CD4-positive, alpha-beta T cell (primary cell): Measurements from ENCODE around the gene CALN1. TPM values are rescaled to one million over a fixed set of nuclear protein-coding genes. Genes with fewer than 3 reads are reported as not detected.
A peak's percentile ranks its signal among the peaks of the same experiment; 100 is the strongest.

Experiments used
- ATAC-seq: fragments of 200-7000 bp; cut with Tn5 transposase; one replicate; pipeline ENCODE4 v1.10.0; 2022; ENCODE audit warnings: mild to moderate bottlenecking; ENCODE audit not compliant: poor library complexity
- CTCF ChIA-PET: fragments of 350-600 bp; sonication (Branson Sonifier 250); formaldehyde crosslinking; loops from one replicate; lab custom pipeline; 2021; ENCODE audit warnings: antibody characterized with exemption, inconsistent platforms; lab: Charles Lee
- POLR2A ChIA-PET: fragments of 350-600 bp; sonication (Branson Sonifier 250); formaldehyde crosslinking; loops from one replicate; lab custom pipeline; 2021; ENCODE audit warnings: antibody characterized with exemption, inconsistent platforms; lab: Charles Lee
- DNase-seq, 14 experiments: peaks; one replicate each; pipeline ENCODE4 v3.0.0-alpha.2; 2013 to 2020; ENCODE audit warnings: mixed read lengths in 2 of 14
- H3K27ac ChIP-seq, 2 donors: one replicate each; pipeline versions ENCODE4 v1.5.1 to v1.7.0; 2013; ENCODE audit warnings: low read length in 2 of 2, low read depth in 1 of 2, mild to moderate bottlenecking in 1 of 2
- H3K27me3 ChIP-seq, 2 experiments: 1 replicate in 1 of 2; 2 replicates in 1 of 2; pipeline versions ENCODE4 v1.6.1 to v1.7.0; 2013; ENCODE audit warnings: low read length in 2 of 2, control low read depth in 1 of 2, mild to moderate bottlenecking in 1 of 2, moderate library complexity in 1 of 2; ENCODE audit not compliant: insufficient read depth in 2 of 2, control insufficient read depth in 1 of 2
- H3K36me3 ChIP-seq: one replicate; pipeline ENCODE4 v1.6.1; 2013; ENCODE audit warnings: low read length, control low read depth; ENCODE audit not compliant: insufficient read depth
- H3K4me1 ChIP-seq: one replicate; pipeline ENCODE4 v1.6.1; 2013; ENCODE audit warnings: low read length, control low read depth; ENCODE audit not compliant: insufficient read depth
- H3K4me3 ChIP-seq: one replicate; pipeline ENCODE4 v1.5.1; 2013; ENCODE audit warnings: mild to moderate bottlenecking, low read length, moderate library complexity
- H3K9me3 ChIP-seq, 2 experiments: 1 replicate in 1 of 2; 2 replicates in 1 of 2; pipeline versions ENCODE4 v1.6.1 to v1.7.0; 2013; ENCODE audit warnings: low read length in 2 of 2, mild to moderate bottlenecking in 2 of 2, control low read depth in 1 of 2, moderate library complexity in 1 of 2; ENCODE audit not compliant: control insufficient read depth in 1 of 2, insufficient read depth in 1 of 2
- H3K27ac Mint-ChIP-seq: one replicate; pipeline ENCODE4 v1.8.0; 2020; ENCODE audit warnings: mixed read lengths
- H3K27me3 Mint-ChIP-seq: one replicate; pipeline ENCODE4 v1.8.0; 2021; ENCODE audit warnings: mixed read lengths
- H3K36me3 Mint-ChIP-seq: one replicate; pipeline ENCODE4 v1.8.0; 2021; ENCODE audit warnings: low read depth, mixed read lengths
- H3K4me1 Mint-ChIP-seq: one replicate; pipeline ENCODE4 v1.8.0; 2021; ENCODE audit warnings: low read depth, mixed read lengths
- H3K4me3 Mint-ChIP-seq: one replicate; pipeline ENCODE4 v1.8.0; 2020; ENCODE audit warnings: mild to moderate bottlenecking, mixed read lengths
- H3K9me3 Mint-ChIP-seq: one replicate; pipeline ENCODE4 v1.8.0; 2020; ENCODE audit warnings: mixed read lengths
- intact Hi-C, 2 experiments: fragments of 100-400 bp; cut with DNase I in 1 of 2; cut with micrococcal nuclease in 1 of 2; formaldehyde crosslinking; loops; one replicate each; pipeline versions ENCODE4 v1.15.1 to v1.9.0; 2023 to 2025; cut with DNase I, micrococcal nuclease
- total RNA-seq, 174 experiments: library from RNA in 2 of 174; stranded (reverse) in 2 of 174; gene quantifications; one replicate each; pipeline ENCODE4 v1.2.3 and lab custom pipeline; 2021 to 2026
- TF ChIP-seq, protein P1 (sequence below): fragments of 200-600 bp; IDR thresholded peaks from one replicate; pipeline ENCODE4 v1.8.0; 2022; ENCODE audit warnings: antibody characterized with exemption, mild to moderate bottlenecking

CALN1 gene
- total RNA-seq, 2 experiments from 2014 or later, result 0.06 TPM; not detected in 1

- intact Hi-C loops, result no loop called here
- peaks cover 14% of the 10 kb centered on the region for H3K9me3 Mint-ChIP-seq
- no peak for ATAC-seq
- H3K27me3 ChIP-seq, result no peaks in the 10 kb centered on the region
- H3K36me3 ChIP-seq, result no peaks in the 10 kb centered on the region
- no peak overlapping the region for H3K4me3 ChIP-seq
- H3K9me3 ChIP-seq, result peaks cover 0 to 4% of the 10 kb centered on the region in 2 experiments
- no peaks in the 10 kb centered on the region for H3K27me3 Mint-ChIP-seq
- H3K36me3 Mint-ChIP-seq, result no peaks in the 10 kb centered on the region
- no peak overlapping the region for H3K4me3 Mint-ChIP-seq
- POLR2A ChIA-PET, result no interaction called here
- DNase-seq, result peak in 2 of 14 experiments; percentile 2 to 4
- no peak overlapping the region for H3K27ac Mint-ChIP-seq
- CTCF ChIA-PET, result no interaction called here
- H3K27ac ChIP-seq, result no peak overlapping the region
- no peaks in the 10 kb centered on the region for H3K4me1 ChIP-seq
- TF ChIP-seq, protein P1, sequence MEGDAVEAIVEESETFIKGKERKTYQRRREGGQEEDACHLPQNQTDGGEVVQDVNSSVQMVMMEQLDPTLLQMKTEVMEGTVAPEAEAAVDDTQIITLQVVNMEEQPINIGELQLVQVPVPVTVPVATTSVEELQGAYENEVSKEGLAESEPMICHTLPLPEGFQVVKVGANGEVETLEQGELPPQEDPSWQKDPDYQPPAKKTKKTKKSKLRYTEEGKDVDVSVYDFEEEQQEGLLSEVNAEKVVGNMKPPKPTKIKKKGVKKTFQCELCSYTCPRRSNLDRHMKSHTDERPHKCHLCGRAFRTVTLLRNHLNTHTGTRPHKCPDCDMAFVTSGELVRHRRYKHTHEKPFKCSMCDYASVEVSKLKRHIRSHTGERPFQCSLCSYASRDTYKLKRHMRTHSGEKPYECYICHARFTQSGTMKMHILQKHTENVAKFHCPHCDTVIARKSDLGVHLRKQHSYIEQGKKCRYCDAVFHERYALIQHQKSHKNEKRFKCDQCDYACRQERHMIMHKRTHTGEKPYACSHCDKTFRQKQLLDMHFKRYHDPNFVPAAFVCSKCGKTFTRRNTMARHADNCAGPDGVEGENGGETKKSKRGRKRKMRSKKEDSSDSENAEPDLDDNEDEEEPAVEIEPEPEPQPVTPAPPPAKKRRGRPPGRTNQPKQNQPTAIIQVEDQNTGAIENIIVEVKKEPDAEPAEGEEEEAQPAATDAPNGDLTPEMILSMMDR, result no peak
- no peaks in the 10 kb centered on the region for H3K4me1 Mint-ChIP-seq
Measured at GRCh38 chr7:72035266-72035665, 376.9 kb downstream of the CALN1 start.

DNA sequence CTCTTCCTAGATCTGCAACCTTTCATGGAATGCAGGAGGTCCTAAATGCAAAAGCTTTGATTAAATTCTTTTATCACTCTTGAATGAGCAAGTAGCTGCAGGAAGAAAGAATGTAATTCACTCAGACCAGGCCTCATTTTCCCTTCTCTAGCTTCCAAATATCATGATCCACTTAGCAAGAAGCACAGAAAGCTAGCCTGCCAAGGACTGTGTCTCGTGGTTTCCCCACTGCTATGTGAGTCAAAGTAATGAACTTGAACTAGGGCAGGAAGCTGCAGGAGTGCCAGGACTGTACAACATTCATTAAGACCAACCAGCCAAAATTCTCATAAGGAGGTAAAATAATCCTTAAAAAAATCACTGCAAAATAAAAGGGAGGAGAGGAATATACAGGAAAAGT lies 379.2 kb downstream of the CALN1 start:
- no peak overlapping the region for H3K4me3 Mint-ChIP-seq
- TF ChIP-seq, protein P1, result no peak
- H3K27ac Mint-ChIP-seq, result no peak overlapping the region
- peaks cover 0 to 9% of the 10 kb centered on the region in 2 experiments for H3K9me3 ChIP-seq
- ATAC-seq (no peak), DNase-seq (no peak)
- ChIA-PET POLR2A (no interaction called here), CTCF (no interaction called here)
- H3K4me1 ChIP-seq, result no peaks in the 10 kb centered on the region
- H3K4me3 ChIP-seq, result no peak overlapping the region
- H3K36me3 Mint-ChIP-seq, result no peaks in the 10 kb centered on the region
- H3K9me3 Mint-ChIP-seq, result peaks cover 14% of the 10 kb centered on the region
- intact Hi-C loops, result no loop called here
- H3K27me3 ChIP-seq, result no peaks in the 10 kb centered on the region
- no peaks in the 10 kb centered on the region for H3K36me3 ChIP-seq
- no peaks in the 10 kb centered on the region for H3K4me1 Mint-ChIP-seq
- H3K27ac ChIP-seq, result no peak overlapping the region
- no peaks in the 10 kb centered on the region for H3K27me3 Mint-ChIP-seq

DNA sequence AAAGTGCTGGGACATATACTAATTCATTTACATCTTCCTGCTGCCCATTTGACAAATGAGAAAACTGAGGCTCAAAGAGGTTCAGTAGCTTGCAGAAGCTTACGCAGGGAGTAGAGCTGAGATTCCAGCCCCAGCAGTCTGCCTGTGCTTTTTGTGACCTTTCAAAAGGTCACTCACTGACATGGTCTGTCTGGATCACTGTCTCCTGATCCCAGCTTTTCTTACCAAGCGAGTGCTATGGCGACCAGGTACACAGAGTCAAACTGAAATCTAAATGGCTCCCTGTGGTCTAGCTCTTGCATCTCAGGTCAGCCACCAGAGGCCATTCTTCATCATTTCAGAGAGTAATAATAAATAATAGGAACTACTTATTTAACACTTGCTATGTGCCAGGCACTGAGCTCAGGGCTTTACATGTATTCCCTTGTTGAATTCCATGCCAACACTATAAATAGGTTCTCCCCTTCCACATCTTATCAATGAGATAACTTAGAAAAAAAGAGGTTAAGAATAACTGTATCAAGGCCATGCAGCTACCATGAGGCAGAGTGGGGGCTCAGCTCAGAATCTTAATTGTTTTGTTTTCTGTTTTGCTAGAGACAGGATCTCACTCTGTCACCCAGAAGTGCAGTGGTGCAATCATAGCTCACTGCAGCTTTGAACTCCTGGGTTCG lies 381.0 kb downstream of the CALN1 start:
- Histone ChIP-seq H3K36me3 (no peaks in the 10 kb centered on the region), H3K27ac (no peak overlapping the region), H3K4me1 (no peaks in the 10 kb centered on the region), H3K27me3 (no peaks in the 10 kb centered on the region), H3K4me3 (no peak overlapping the region), H3K9me3 (peaks cover 0 to 4% of the 10 kb centered on the region in 2 experiments)
- TF ChIP-seq, protein P1, result no peak
- ATAC-seq, result no peak
- H3K4me3 Mint-ChIP-seq, result no peak overlapping the region
- POLR2A ChIA-PET, result no interaction called here
- intact Hi-C loops, result no loop called here
- no peak for DNase-seq
- no peaks in the 10 kb centered on the region for H3K27me3 Mint-ChIP-seq
- CTCF ChIA-PET, result interaction anchor here (0.7 kb wide), 1 partner anchor 44 kb away, joined by 5 read pairs; no protein-coding TSS in a partner anchor
- no peaks in the 10 kb centered on the region for H3K4me1 Mint-ChIP-seq
- H3K36me3 Mint-ChIP-seq, result no peaks in the 10 kb centered on the region
- peaks cover 15% of the 10 kb centered on the region for H3K9me3 Mint-ChIP-seq
- no peak overlapping the region for H3K27ac Mint-ChIP-seq
